GDM1 (cell line): Measurements from ENCODE around the gene SGO2.
"Not testable (repeated sequence)": the region's sequence is repeated elsewhere in the genome, so short reads cannot be mapped to it uniquely, and the experiment has no call there.

ENCODE experiments used
- DNase-seq: peaks from one replicate; lab custom pipeline; 2025; lab: John Stamatoyannopoulos, UW

SGO2 gene

DNA sequence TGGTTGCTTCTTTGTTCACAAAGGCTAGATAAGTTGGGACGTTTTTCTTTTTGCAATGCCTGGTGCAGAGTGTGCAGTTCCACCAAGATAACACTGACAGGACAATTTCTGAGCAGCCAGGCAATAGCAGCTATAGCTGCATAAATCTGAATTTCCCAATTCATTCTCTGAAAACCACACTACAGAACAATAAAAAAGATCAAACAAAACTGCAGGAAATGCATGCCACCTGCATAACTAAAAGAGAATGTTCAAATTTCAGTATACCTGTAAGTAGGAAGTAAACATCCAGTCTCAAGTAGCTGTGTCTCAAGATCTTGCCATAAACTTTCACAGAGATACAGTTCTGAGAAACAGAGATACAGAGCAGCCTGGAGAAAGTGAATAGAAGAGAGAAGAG lies 10.9 kb upstream of the SGO2 start:
- no peak for DNase-seq

DNA sequence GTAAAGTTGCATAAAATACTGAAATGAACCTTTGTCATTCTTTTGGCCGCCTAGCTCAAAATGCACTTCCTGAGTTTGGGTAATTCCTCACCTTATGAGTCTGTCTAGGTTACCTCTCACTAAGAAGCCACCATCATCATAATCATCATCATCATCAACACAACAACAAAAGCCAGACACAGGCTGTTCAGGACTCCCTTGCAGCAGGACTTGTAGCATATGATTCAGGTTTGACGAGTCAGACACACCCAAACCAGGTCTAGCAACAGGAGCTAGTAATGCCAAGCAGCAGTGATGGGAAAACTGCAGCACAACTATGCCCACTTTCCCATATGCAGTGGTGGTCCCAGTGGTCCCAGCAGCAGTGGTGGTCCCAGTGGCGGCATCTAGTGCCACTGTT lies 2.8 kb upstream of the SGO2 start:
- DNase-seq, result no peak

DNA sequence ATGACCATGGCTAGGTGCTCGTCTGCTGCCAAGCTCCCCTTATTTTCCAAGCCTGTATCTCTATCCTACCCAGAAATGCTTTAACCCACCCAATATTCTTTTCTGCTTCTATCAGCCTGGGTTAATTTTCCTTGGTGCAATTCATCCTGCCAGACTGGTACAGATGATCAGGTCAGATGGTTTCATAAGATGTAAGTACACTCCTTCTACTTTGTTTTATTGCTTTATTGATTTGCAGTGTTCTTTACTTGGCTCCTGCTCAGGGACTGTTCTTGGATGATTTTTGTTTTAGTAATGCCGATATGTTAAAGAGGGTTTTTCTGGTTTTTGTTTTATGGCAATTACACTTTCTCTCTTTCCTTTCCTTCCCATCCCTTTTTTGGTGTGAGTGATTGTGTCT lies 2.4 kb upstream of the SGO2 start:
- DNase-seq, result no peak

DNA sequence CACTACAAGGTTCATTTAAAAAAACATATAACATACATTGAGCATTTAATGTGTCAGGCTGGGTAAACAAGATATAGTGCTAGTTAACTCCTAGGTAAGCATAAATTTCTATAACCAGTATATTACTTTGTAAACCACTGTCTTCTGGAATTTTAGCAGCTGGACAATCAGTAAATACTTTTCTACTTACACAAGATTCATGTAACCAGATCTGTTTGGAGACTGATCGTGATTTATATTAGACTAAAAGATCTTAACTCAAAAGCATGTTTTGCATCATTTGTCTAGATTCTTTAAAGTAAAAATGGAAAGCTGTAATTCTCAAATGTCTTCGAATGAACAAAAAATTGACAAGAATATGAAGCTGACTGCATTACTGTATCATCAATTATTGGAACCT lies 941 bp upstream of the SGO2 start:
- DNase-seq, result no peak

DNA sequence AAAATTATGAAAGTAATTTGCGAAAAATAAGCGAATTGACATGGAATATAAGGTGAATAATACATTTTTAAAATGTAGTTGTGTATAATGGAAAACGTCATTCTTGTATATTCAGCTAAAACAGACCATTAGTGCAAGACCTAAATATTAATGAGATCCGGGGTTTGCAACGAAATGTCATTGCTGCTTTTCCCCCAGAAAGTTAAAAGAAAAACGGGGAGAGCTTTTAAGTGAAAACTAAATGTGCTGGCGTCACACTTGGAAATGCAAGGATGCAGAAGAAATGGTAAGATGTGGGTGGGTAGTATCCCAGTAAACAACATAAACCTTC lies 491 bp upstream of the SGO2 start:
- no peak for DNase-seq

DNA sequence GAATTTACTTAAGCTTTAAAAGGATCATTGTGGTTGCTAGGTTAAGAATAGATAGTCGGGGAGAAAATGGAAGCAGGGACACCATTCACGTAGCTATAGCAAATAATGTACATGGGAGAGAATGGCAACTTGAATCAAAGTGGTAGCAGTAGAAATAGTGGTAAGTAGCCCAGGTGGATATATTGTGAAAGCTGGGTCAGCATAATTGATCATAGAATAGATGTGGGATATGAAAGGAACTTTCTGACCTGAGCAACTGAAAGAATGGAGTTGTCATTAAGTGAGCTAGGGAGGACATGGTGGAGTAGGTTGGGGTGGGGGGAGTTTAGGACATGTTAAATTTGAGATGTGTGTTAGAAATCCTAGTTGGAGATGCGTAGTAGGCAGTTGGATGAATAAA lies 2.2 kb downstream of the SGO2 start:
- no peak for DNase-seq

DNA sequence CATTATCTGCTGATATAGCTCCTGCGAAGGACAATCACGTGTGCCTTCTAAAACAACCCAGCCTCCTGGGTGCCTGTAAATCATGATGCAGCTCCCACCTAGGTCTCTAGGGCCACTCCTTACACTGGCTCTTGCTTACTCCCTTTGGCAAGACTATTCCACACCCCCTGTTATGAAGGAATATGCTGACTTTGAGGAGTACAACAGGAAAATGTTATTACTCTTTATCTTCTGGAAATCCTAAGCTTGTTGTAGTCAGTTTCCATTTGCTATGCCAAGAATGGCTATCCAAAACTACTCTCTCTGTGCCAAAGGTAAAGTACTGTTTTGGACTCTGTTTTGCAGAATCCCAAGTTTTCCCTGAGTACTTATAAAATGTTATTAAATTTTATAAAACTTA lies 7.7 kb downstream of the SGO2 start:
- DNase-seq, result no peak

DNA sequence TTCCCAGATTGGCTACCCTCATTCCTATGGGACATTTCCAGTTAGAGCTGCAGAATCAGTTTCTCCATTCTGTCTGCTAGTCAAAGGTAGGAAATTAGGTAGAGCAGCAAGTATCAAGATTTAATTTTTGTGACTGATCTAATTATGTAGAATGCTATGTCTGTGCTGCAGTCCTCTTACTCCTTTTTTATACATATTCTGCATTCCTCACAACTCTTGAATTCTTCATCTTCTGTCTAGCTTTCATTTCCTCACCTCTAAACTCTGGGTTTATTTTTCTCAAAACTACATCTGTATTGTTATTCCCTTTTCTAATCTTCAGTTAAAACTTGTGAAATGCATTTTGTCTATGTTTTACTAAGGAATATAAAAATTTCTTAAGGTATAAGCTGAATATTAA lies 8.6 kb downstream of the SGO2 start:
- DNase-seq, result no peak

DNA sequence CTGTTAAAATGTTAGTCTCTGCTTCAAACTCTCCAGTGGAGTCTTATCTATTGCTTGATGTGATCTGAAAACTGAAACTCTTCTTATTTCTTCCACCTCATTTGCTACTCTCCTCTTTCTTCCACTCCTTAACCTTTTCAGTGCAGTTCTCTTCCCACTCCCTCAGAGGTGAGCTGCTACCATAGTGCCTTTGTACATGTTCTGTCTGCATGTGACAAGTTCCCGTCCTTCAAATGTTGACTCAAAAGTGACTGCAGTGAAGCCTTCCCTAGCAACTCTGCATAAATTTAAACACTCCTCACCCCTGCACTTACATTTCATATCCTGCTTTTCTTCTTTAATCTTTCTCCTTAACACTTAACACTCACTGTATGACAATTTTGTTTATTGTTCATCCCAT lies 12.1 kb downstream of the SGO2 start:
- DNase-seq, result no peak

DNA sequence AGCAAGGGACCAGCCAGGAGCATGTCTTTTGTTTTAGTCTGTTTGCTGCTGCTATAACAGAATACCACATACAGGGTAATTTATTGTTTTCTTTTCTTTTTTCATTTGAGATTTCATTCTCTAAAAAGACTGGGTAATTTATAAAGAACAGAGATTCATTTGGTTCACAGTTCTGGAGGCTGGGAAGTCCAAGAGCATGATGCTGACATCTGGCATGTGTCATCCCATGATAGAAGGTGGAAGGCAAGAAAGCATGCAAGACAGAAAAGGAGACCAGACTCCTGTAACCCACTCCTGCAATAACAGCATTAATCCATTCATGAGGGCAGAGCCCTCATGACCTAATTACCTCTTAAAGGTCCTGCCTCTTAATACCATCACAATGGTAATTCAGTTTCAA lies 14.8 kb downstream of the SGO2 start:
- no peak for DNase-seq

DNA sequence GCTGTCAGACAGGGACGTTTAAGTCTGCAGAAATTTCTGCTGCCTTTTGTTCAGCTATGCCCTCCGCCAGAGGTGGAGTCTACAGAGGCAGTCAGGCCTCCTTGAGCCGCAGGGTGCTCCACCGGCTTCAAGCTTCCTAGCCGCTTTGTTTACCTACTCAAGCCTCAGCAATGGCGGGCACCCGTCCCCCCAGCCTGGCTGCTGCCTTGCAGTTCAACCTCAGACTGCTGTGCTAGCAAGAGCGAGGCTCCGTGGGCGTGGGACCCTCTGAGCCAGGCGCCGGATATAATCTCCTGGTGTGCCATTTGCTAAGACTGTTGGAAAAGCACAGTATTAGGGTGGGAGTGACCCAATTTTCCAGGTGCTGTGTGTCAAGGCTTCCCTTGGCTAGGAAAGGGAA lies 40.6 kb downstream of the SGO2 start:
- not testable (repeated sequence) for DNase-seq

DNA sequence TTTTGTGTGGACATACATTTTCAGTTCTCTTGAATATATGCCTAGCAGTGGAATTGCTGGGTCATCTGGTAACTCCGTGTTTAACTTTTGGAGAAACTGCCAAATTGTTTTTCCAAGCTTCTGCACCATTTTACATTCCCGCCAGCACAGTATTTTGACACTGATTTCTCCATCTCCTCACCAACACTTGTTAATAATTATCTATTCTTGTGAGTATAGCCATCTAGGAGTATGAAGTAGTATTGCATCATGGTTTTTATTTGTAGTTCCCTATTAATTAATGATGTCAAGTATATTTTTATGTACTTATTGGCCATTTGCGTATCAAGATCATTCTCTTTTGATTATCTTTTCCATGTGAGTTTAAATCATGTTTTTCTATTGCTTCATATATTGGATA lies 41.9 kb downstream of the SGO2 start:
- DNase-seq, result no peak

DNA sequence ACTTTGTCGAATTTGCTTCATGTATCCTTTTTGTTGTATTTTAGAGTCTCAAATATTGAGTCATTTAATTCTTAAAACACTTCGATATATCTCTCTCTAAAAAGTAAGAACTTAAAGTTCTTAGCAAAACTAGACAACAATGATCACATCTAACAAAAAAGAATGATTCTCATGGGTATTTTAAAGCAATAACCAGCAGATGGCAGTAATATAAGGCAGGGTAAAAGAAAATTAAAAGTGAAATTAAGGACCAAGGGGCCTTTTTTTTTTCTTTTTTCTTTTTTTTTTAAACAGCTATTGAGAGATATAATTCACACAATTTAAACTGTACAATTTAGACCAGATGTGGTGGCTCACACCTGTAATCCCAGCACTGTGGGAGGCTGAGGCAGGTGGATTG lies 50.0 kb downstream of the SGO2 start:
- DNase-seq, result no peak

DNA sequence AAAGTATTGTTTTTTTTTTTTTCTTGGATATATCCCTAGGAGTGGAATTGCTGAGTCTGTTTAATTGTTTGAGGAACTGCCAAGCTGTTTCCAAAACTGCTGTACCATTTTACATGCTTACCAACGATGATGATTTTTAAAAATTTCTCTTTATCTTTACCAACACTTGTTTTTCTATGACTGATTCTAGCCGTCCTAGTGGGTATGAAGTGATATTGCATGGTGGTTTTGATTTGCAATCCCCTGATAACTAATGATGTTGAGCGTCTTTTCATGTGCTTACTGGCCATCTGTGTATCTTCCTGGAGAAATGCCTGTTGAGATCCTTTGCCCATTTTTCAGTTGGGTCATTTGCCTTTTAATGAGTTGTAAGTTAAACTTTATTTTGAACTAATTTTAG lies 51.0 kb downstream of the SGO2 start:
- no peak for DNase-seq

DNA sequence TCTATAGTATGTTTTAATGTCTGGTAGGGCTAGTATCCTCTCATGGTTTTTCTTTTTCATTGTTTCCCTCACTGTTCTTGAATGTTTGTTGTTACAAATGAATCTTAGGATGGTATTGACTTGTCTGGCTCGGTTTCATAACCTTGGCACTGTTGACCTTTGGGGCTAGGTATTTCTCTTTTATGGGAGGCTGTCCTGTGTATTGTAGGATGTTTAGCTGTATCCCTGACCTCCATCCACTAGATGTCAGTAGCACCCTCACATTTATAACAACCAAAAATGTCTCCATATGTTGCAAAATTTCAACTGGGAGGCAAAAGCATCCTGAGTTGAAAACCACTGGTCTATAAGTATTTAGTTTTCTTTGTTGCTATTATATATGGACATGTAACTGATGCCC lies 52.8 kb downstream of the SGO2 start:
- DNase-seq, result no peak

DNA sequence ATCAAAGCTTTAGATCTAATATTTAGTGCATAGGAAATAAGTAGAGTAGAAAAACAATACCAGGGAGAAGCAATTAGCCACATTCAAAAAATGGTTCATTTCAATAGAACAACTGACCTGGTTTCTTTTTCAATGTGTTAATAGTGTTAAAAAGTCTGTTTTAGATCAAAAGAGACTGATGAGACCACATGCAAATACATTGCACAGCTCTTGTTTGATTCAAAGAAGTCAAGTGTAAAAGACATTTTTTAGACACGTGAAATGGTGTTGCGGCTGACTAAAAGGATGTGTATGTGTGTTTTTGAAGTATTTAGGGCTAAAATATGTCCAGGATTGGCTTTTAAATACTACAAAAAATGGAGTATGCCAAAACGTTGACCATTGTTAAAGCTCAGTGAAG lies 58.6 kb downstream of the SGO2 start:
- DNase-seq, result no peak

DNA sequence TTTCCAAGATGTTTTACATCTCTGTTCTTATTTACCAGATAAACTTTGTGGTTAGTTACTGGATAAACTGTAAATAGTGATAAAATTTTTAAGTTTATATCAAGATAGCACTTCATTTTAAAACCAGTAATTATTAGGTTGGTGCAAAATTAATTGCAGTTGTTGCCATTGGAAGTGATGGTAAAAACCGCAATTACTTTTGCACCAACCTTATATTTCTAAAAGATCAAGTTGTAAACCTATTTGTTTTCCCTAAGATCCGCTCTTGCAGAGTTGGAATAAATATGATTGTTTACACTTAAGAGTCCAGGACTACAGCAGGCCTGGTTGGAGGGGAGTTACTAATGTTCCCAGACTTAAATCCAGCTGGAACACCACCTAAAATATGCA lies 59.3 kb downstream of the SGO2 start:
- DNase-seq, result no peak

DNA sequence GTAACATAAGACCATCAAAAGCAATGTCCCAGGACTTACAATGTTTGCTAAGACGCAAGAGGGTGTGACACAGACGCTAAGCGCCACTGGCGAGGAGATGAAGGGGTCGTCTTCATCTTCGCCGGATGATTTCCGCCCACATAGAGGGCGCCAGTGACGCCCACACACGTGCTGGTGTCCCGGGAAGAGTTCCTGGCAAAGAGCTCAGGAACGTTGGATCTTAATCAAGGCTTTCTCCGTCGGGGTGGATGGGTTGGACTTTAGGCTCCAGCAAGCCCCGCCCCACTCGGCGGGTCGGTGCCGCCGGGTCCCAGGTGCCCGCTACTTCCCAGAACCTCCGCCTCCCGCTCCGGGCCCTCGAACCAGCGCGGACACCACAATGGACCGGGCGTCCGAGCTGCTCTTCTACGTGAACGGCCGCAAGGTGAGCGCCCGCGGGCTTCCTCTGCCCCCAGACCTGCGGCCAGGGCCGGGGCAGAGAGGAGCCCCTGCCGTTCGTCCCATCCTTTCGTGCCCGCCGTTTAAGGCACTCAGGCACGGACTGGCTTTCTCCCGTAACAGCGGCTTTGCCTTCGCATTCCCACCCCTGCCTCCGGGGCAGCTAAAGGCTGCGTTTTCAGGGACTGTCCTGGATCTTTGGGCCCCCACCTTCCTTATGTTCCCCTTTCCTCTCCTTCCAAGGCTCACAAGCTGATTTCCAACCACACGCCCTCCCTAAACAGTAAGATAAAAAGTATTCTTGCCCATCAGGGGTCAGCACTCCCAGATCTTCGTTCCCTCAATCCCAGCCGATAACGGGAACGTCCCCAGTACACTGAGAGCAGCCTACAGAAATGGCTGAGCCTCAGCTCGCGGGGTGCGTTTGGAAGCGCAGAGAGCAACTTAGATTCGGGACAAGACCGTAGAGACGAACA lies 60.0 kb downstream of the SGO2 start, which contains the start of gene AOX1:
Gene AOX1, plus strand, starts transcription at position 285 of the 914 bp plus-strand sequence. Its CDS starts 95 bp downstream, at position 380.
- no peak for DNase-seq

DNA sequence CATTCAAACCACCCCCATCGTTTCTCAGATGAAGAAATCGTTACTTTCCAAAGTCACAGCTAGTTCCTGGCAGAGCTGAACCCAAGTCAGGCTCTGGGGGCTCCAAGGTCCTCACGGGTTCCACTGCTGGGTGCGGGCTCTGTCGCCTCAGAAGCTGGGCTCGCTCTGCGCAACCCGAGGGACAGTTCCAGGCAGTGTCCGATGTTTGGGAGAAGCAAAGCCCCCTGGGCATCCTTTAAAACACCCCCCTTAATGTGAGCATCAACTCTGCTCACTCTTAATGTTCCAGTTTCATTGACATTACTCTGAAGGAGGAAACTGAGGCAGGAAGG lies 60.6 kb downstream of the SGO2 start:
- DNase-seq, result no peak

DNA sequence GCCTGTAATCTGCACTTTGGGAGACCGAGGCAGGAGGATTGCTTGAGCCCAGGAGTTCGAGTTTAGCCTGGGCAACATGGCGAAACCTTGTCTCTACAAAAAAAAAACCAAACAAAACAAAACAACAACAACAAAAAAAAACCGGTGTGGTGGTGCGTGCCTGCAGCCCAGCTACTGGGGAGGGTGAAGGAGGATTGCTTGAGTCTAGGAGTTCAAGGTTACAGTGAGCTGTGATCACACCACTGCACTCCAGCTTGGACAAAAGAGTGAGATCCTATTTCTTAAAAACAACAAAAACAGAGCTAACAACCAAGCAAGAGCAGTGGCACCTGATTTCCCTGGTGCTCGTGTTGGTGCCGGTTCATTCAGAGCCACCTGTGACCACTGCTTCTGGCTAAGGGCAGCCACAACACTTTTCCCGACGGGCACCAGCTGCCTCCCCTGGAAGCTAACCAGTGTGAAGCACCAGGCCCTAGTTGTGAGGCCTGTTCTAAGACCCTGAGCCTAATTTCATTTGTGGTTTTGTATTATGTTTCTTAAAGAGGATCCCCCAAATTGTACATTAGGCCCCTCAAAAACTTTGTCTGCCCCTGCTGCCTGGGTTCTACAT lies 61.1 kb downstream of the SGO2 start:
- DNase-seq, result no peak

DNA sequence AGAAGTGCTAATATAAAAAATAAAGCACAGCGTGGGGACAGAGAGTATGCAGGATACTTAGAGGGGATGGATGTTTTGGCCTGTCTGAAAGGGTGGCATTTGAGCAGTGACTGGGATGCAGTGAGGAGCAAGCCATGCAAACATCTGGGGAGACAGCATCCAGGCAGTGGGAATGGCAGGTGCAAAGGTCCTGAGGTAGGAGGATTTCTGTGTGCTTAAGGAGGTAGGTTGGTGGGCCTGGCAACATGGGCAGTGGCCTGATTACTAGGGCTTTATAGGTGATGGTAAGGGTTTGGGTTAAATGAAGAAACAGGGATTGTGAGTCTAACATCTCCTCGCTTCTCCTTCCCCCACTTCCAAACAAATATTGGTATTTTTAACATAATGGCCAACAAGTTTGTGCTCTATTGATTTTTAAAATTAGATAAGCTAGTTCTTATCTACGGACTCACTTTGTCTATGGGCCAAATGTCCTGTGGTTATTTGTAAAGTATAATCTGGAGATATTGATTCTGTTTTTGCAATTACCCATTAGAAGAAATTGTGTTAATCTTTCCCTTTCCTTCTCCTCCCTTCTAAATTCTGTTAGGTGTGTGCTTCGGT lies 62.2 kb downstream of the SGO2 start:
- DNase-seq, result no peak

DNA sequence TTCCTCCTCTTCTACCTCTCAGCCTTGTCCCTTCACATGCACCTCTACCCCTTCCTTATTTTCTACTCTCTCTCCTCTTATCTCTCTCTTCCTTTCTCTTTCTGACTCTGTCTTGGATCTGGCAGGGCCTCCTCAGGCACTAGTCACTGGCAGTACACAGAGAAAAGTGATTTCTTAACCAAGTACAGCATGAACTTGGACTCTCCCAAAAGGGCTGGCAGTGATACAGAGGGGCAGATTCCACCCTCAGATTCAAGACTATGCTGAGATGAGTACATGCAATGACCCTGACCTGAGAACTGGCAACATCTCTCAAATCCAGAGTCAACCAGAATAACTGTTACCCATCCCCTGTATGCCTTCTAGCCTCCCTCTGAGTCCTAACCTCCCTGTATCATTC lies 64.1 kb downstream of the SGO2 start:
- no peak for DNase-seq

DNA sequence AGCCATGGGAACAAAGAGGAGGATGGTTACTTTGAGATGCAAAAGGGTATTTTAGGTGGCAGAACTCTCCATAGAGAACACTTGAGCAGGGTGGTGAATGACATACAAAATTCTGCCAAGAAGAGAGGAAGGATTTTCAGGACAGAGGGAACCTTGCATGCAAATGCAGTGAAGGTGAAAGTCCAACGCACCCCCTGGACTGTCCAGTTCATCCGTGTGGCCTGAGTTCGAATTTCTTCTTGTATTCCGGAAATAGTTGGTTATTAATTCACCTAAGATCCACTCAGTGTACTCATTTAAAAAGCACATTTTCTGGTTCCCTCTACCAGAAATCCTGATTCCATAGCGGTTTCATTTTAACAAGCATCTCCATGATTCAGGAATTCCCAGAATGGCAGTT lies 65.3 kb downstream of the SGO2 start:
- DNase-seq, result no peak
